Measurements from ENCODE around the gene THRB.

The THRB gene

GRCh38 chr3:24525022-24525421 lies 30.4 kb upstream of the THRB start:
- Histone ChIP-seq H2AFZ (no peak overlapping the region), H3K36me3 (ENCODE audit: control insufficient read depth, insufficient read depth, low read length) (no peaks in the 10 kb centered on the region), H3K4me3 (ENCODE audit: low read depth, low read length) (no peak overlapping the region), H3K27ac (no peak overlapping the region), H3K27me3 (ENCODE audit: control insufficient read depth, insufficient read depth, low read length) (no peaks in the 10 kb centered on the region), H3K4me1 (peaks cover 3% of the 10 kb centered on the region), H3K9ac (no peak overlapping the region), H3K79me2 (no peaks in the 10 kb centered on the region), H3K4me2 (ENCODE audit: low read length) (no peak overlapping the region), H3K9me3 (ENCODE audit: control insufficient read depth, low read length) (no peaks in the 10 kb centered on the region)
- TF ChIP-seq CTCF (IDR thresholded peaks at IDR 0.05): no peak

GRCh38 chr3:24523988-24524727 lies 29.5 kb upstream of the THRB start:
- Histone ChIP-seq H3K27ac (no peak overlapping the region), H3K27me3 (ENCODE audit: control insufficient read depth, insufficient read depth, low read length) (no peaks in the 10 kb centered on the region), H3K79me2 (no peaks in the 10 kb centered on the region), H3K36me3 (ENCODE audit: control insufficient read depth, insufficient read depth, low read length) (no peaks in the 10 kb centered on the region), H3K9ac (no peak overlapping the region), H3K9me3 (ENCODE audit: control insufficient read depth, low read length) (no peaks in the 10 kb centered on the region), H3K4me2 (ENCODE audit: low read length) (no peak overlapping the region), H3K4me3 (ENCODE audit: low read depth, low read length) (no peak overlapping the region), H3K4me1 (peaks cover 3% of the 10 kb centered on the region), H2AFZ (no peak overlapping the region)
- TF ChIP-seq CTCF (IDR thresholded peaks at IDR 0.05): no peak

- no peak for TF ChIP-seq CTCF (IDR thresholded peaks at IDR 0.05)
- no peak overlapping the region for H2AFZ ChIP-seq
Measured at GRCh38 chr3:24523215-24523614, 28.6 kb upstream of the THRB start.

GRCh38 chr3:24522146-24522579 lies 27.5 kb upstream of the THRB start:
- H3K79me2 ChIP-seq: no peaks in the 10 kb centered on the region
- no peaks in the 10 kb centered on the region for H3K36me3 ChIP-seq (ENCODE audit: control insufficient read depth, insufficient read depth, low read length)
- no peaks in the 10 kb centered on the region for H3K9me3 ChIP-seq (ENCODE audit: control insufficient read depth, low read length)
- peak overlapping the region; percentile 76 for H3K4me3 ChIP-seq (ENCODE audit: low read depth, low read length)
- peak overlapping the region; percentile 90 for H2AFZ ChIP-seq
- no peak overlapping the region for H3K9ac ChIP-seq
- no peaks in the 10 kb centered on the region for H3K27me3 ChIP-seq (ENCODE audit: control insufficient read depth, insufficient read depth, low read length)
- no peak for TF ChIP-seq CTCF (IDR thresholded peaks at IDR 0.05)
- no peak overlapping the region for H3K27ac ChIP-seq
- peaks cover 3% of the 10 kb centered on the region for H3K4me1 ChIP-seq
- peak overlapping the region; percentile 89 for H3K4me2 ChIP-seq (ENCODE audit: low read length)

More at GRCh38 chr3:24523215-24523614, 28.6 kb upstream of the THRB start:
- no peak overlapping the region for H3K4me3 ChIP-seq (ENCODE audit: low read depth, low read length)
- no peak overlapping the region for H3K4me2 ChIP-seq (ENCODE audit: low read length)
- H3K36me3 ChIP-seq (ENCODE audit: control insufficient read depth, insufficient read depth, low read length): no peaks in the 10 kb centered on the region
- H3K27ac ChIP-seq: no peak overlapping the region
- no peak overlapping the region for H3K9ac ChIP-seq
- H3K9me3 ChIP-seq (ENCODE audit: control insufficient read depth, low read length): no peaks in the 10 kb centered on the region
- no peaks in the 10 kb centered on the region for H3K27me3 ChIP-seq (ENCODE audit: control insufficient read depth, insufficient read depth, low read length)
- H3K79me2 ChIP-seq: no peaks in the 10 kb centered on the region
- peaks cover 3% of the 10 kb centered on the region for H3K4me1 ChIP-seq
